Testis (tissue), 5 donors: ENCODE results near the gene OR51E2. TPM values are rescaled to one million over a fixed set of nuclear protein-coding genes. Genes with fewer than 3 reads are reported as not detected.
A peak's percentile ranks its signal among the peaks of the same experiment; 100 is the strongest.
"Not testable (repeated sequence)": the region's sequence is repeated elsewhere in the genome, so short reads cannot be mapped to it uniquely, and the experiment has no call there.

ENCODE experiments used
- DNase-seq: peaks from one replicate; pipeline ENCODE4 v3.0.0-alpha.2; 2019
- H3K27ac ChIP-seq, 2 donors: fragments of 200-600 bp; sonication (generic); one replicate each; pipeline ENCODE4 v1.5.1; 2019
- H3K27me3 ChIP-seq: fragments of 200-600 bp; sonication (generic); one replicate; pipeline ENCODE4 v1.5.1; 2019
- H3K36me3 ChIP-seq: fragments of 200-600 bp; sonication (generic); one replicate; pipeline ENCODE4 v1.5.1; 2017; ENCODE audit warnings: low read depth; ENCODE audit errors: missing control alignments
- H3K4me1 ChIP-seq: fragments of 200-600 bp; sonication (generic); one replicate; pipeline ENCODE4 v1.5.1; 2019
- H3K4me3 ChIP-seq, 2 donors: fragments of 200-600 bp; sonication (generic); one replicate each; pipeline ENCODE4 v1.5.1; 2017 to 2019
- H3K9me3 ChIP-seq: fragments of 200-600 bp; sonication (generic); one replicate; pipeline ENCODE4 v1.5.1; 2017
- POLR2A ChIP-seq: fragments of 450-650 bp; IDR thresholded peaks from one replicate; pipeline ENCODE4 v1.6.1; 2017; ENCODE audit warnings: antibody characterized with exemption, mild to moderate bottlenecking, moderate library complexity
- WGBS, 2 donors: methylation state at CpG; one replicate each; pipeline ENCODE4 v1.1.5; 2018; 5-methylcytosine and 5-hydroxymethylcytosine counted together
- intact Hi-C: fragments of 100-400 bp; cut with DNase I; formaldehyde crosslinking; loops from one replicate; pipeline ENCODE4 v1.15.1; 2023; ENCODE audit warnings: low total_unique reads
- long read RNA-seq, 2 donors: transcript quantifications; one replicate each; lab custom pipeline, GENCODE V29; 2026
- polyA plus RNA-seq: library from polyadenylated mRNA; stranded (reverse); fragments of 350-450 nt; fragmentation: Illumina TruSeq; extraction: RNeasy Lipid Tissue Mini Kit (QIAGEN cat#74804); gene quantifications from one replicate; pipeline ENCODE4 v1.2.3, GENCODE V29; 2014; ENCODE audit warnings: low read depth, low replicate concordance; ENCODE audit not compliant: insufficient read depth
- total RNA-seq, 2 donors: library from RNA; depleted of rRNA; stranded (reverse); fragments of >200 nt; gene quantifications; one replicate each; pipeline ENCODE4 v1.2.3, GENCODE V29; 2016
- TF ChIP-seq, protein P1 (sequence below), 3 experiments: fragments of 450-650 bp in 2 of 3; fragments of 200-600 bp in 1 of 3; sonication (generic) in 1 of 3; IDR thresholded peaks; one replicate each; pipeline ENCODE4 v1.5.1; 2016 to 2019; ENCODE audit warnings: antibody characterized with exemption in 3 of 3, mild to moderate bottlenecking in 2 of 3, moderate library complexity in 1 of 3

The OR51E2 gene
- total RNA-seq (under 1 TPM in 1 of 2 donors, not detected in 1; 0.47 TPM), polyA plus RNA-seq (0.17 TPM)
- long read RNA-seq, donor 1, result 0 reads
- long read RNA-seq, donor 2, result 0 reads

GRCh38 chr11:4697585-4697984, at the start of gene OR51E2:
TSS of gene OR51E2 (minus strand) at chr11:4697853. CDS start at chr11:4682711, 15,142 bp downstream.
- Histone ChIP-seq H3K9me3 (no peaks in the 10 kb centered on the region), H3K27me3 (no peaks in the 10 kb centered on the region), H3K36me3 (no peaks in the 10 kb centered on the region), H3K27ac (no peak within 1 kb of the TSS), H3K4me3 (no peak within 1 kb of the TSS), H3K4me1 (peaks cover 5% of the 10 kb centered on the region)
- TF ChIP-seq, protein P1, sequence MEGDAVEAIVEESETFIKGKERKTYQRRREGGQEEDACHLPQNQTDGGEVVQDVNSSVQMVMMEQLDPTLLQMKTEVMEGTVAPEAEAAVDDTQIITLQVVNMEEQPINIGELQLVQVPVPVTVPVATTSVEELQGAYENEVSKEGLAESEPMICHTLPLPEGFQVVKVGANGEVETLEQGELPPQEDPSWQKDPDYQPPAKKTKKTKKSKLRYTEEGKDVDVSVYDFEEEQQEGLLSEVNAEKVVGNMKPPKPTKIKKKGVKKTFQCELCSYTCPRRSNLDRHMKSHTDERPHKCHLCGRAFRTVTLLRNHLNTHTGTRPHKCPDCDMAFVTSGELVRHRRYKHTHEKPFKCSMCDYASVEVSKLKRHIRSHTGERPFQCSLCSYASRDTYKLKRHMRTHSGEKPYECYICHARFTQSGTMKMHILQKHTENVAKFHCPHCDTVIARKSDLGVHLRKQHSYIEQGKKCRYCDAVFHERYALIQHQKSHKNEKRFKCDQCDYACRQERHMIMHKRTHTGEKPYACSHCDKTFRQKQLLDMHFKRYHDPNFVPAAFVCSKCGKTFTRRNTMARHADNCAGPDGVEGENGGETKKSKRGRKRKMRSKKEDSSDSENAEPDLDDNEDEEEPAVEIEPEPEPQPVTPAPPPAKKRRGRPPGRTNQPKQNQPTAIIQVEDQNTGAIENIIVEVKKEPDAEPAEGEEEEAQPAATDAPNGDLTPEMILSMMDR (IDR thresholded peaks at IDR 0.05), result no peak
- no peak for TF ChIP-seq POLR2A
- 78 to 88% methylated on average over 3 of the region's 3 CpGs for WGBS, 2 donors
- DNase-seq, result no peak
- intact Hi-C loops, result no loop called here

DNA sequence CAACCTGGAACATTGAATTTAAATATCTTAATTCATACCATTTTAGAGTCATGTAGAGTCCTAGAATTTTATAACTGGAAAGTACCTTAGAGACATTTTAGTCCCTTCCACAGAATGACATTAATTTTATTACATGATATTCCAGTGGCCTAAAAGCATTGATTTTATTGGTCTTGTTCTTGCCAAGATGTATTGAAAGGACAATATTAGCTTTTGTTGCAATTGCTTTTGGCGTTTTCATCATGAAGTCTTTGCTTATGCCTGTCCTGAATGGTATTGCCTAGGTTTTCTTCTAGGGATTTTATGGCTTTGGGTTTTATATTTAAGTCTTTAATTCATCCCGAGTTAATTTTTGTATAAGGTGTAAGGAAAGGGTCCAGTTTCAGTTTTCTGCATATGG, 43.1 kb upstream of the OR51E2 start:
- Histone ChIP-seq H3K27me3 (no peaks in the 10 kb centered on the region), H3K9me3 (no peaks in the 10 kb centered on the region), H3K27ac (no peak overlapping the region), H3K36me3 (no peaks in the 10 kb centered on the region), H3K4me3 (no peak overlapping the region), H3K4me1 (no peaks in the 10 kb centered on the region)
- intact Hi-C loops, result no loop called here
- no peak for DNase-seq
- TF ChIP-seq, protein P1 (IDR thresholded peaks at IDR 0.05), result no peak
- TF ChIP-seq POLR2A, result no peak
- WGBS, 2 donors, result 86 to 96% methylated on average over 2 of the region's 2 CpGs

GRCh38 chr11:4727171-4727570, 29.5 kb upstream of the OR51E2 start:
- Histone ChIP-seq H3K36me3 (no peaks in the 10 kb centered on the region), H3K4me3 (no peak overlapping the region), H3K9me3 (no peaks in the 10 kb centered on the region), H3K27ac (no peak overlapping the region), H3K27me3 (no peaks in the 10 kb centered on the region), H3K4me1 (no peaks in the 10 kb centered on the region)
- 86 to 91% methylated on average over 2 of the region's 2 CpGs for WGBS, 2 donors
- TF ChIP-seq POLR2A, result no peak
- TF ChIP-seq, protein P1 (IDR thresholded peaks at IDR 0.05), result no peak
- DNase-seq, result no peak
- intact Hi-C loops, result no loop called here

DNA sequence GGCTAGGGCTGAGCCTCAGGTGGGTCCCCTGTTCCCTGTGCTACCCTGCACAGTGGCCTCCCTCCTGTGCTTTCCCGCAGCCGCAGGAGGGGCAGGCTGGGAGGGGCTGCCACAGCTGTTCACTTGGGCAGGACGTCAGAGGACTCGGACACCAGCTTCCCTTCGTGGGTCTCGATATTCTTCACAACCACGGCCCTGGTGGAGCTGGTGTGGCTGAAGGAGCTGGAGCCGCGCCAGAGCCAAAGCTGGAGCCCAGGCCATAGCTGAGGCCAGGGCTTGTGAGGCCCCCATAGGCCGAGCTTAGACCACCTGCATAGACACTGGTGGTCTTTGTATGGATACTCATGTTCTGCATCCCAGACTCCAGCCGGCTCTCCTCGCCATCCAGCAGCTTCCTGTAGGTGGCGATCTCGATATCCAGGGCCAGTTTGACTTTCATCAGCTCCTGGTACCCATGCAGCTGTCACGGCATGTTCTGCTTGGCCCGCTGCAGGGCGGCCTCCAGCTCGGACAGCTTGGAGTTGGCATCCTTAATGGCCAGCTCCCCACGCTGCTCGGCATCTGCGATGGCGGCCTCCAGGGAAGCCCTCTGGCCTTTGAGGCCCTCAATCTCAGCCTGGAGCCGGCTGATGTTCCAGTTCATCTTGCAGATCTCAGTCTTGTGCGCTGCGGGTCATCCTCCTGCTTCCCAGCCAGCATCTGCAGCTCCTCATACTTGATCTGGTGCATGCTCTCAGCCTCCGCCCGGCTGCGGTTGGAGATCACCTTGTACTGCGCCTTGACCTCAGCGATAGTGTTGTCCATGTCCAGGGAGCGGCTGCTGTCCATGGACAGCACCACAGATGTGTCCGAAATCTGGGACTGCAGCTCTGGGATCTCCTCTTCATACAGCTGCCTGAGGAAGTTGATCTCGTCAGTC, 25.2 kb upstream of the OR51E2 start:
- peak overlapping the region in 1 of 2 donors; percentile 8 for H3K4me3 ChIP-seq
- H3K27me3 ChIP-seq, intact Hi-C loops, H3K36me3 ChIP-seq, H3K4me1 ChIP-seq, DNase-seq, H3K27ac ChIP-seq, H3K9me3 ChIP-seq: not testable (repeated sequence)
- 74 to 75% methylated on average over 21 to 33 of the region's 33 CpGs for WGBS, 2 donors

DNA sequence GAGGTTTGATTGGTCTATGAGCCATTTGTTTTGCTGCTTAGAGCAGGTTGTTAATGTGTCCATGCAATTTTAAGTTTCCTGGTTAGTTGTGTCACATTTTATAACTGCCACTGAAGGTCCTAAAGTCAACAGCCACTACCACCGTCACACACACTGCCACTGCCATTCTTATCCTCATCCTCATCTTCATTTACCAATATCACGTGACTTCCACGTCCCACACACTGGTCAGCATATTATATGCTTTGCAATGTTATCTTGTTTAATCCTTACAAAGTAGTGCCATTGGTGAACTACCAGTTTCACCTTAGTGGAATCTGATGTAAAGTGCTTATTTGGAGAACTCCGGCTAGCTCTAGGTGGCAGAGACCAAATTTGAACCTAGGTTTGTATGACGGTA, 16.6 kb upstream of the OR51E2 start:
- TF ChIP-seq POLR2A, result no peak
- TF ChIP-seq, protein P1 (IDR thresholded peaks at IDR 0.05), result no peak
- WGBS, 2 donors, result 81 to 83% methylated on average over 5 of the region's 5 CpGs
- intact Hi-C loops, result no loop called here
- no peaks in the 10 kb centered on the region for H3K9me3 ChIP-seq
- no peaks in the 10 kb centered on the region for H3K36me3 ChIP-seq
- H3K4me1 ChIP-seq, result no peaks in the 10 kb centered on the region
- no peak overlapping the region for H3K4me3 ChIP-seq
- DNase-seq, result no peak
- H3K27me3 ChIP-seq, result no peaks in the 10 kb centered on the region
- H3K27ac ChIP-seq, result no peak overlapping the region
